AG04449 (cell line): ENCODE data around the gene UMAD1.

Experiments
- CTCF ChIA-PET: fragments of 350-600 bp; formaldehyde crosslinking; extraction: SDS; loops from one replicate; lab custom pipeline; 2021; ENCODE audit warnings: antibody characterized with exemption; lab: Yijun Ruan, JAX
- POLR2A ChIA-PET: fragments of 400-600, 350-600 bp; formaldehyde crosslinking; extraction: SDS; loops from one replicate; lab custom pipeline; 2020; ENCODE audit warnings: antibody characterized with exemption, inconsistent platforms; lab: Yijun Ruan, JAX
- DNase-seq: peaks from one replicate; pipeline ENCODE4 v3.0.0-alpha.2; 2010; ENCODE audit warnings: low read depth, low spot score
- H3K4me3 ChIP-seq: 2 replicates; pipeline ENCODE4 v1.5.1; 2011; ENCODE audit warnings: low read depth, mild to moderate bottlenecking, control low read depth, low read length
- TF ChIP-seq, protein P1 (sequence below): IDR thresholded peaks from one replicate; pipeline ENCODE4 v1.5.1; 2011; ENCODE audit warnings: mild to moderate bottlenecking, moderate library complexity, low read length, control low read depth, inconsistent platforms; ENCODE audit not compliant: insufficient read depth; ENCODE audit errors: missing control alignments

The UMAD1 gene

GRCh38 chr7:7705318-7705717 lies 64.8 kb downstream of the UMAD1 start:
- TF ChIP-seq, protein P1, sequence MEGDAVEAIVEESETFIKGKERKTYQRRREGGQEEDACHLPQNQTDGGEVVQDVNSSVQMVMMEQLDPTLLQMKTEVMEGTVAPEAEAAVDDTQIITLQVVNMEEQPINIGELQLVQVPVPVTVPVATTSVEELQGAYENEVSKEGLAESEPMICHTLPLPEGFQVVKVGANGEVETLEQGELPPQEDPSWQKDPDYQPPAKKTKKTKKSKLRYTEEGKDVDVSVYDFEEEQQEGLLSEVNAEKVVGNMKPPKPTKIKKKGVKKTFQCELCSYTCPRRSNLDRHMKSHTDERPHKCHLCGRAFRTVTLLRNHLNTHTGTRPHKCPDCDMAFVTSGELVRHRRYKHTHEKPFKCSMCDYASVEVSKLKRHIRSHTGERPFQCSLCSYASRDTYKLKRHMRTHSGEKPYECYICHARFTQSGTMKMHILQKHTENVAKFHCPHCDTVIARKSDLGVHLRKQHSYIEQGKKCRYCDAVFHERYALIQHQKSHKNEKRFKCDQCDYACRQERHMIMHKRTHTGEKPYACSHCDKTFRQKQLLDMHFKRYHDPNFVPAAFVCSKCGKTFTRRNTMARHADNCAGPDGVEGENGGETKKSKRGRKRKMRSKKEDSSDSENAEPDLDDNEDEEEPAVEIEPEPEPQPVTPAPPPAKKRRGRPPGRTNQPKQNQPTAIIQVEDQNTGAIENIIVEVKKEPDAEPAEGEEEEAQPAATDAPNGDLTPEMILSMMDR = no peak
- no peak for DNase-seq
- ChIA-PET POLR2A (no interaction called here), CTCF (no interaction called here)
- H3K4me3 ChIP-seq = no peak overlapping the region

DNA sequence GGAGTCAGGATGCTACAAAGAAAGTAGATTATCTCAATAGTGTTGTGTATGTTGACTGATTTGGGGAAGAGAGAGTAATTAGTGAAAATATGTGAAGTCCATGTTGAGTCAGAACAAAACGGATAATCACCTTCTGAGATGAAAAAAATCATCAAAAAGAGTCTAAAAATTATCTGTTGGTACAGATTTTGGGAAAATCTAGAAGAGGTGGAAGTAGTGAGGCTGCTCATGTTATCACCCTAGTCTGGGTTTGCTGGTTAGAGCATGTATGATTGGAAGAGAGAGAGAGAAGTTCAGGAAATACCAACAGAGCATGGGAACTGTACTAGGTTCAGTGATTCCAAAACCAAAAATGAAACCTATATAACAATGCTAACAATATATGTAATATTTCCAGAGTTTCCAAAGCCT lies 65.6 kb downstream of the UMAD1 start:
- POLR2A ChIA-PET = no interaction called here
- H3K4me3 ChIP-seq = no peak overlapping the region
- DNase-seq = no peak
- TF ChIP-seq, protein P1 = no peak
- CTCF ChIA-PET = no interaction called here

GRCh38 chr7:7706556-7707172 lies 66.1 kb downstream of the UMAD1 start:
- no peak overlapping the region for H3K4me3 ChIP-seq
- TF ChIP-seq, protein P1 = no peak
- no peak for DNase-seq
- CTCF ChIA-PET = no interaction called here
- POLR2A ChIA-PET = no interaction called here

- ChIA-PET POLR2A (no interaction called here), CTCF (interaction anchor here (1.6 kb wide), 1 partner anchor 26 kb away, joined by 5 read pairs; no protein-coding TSS in a partner anchor)
- TF ChIP-seq, protein P1 = no peak
- DNase-seq = no peak
- no peak overlapping the region for H3K4me3 ChIP-seq
These were observed 66.7 kb downstream of the UMAD1 start for GRCh38 chr7:7707246-7707645.

DNA sequence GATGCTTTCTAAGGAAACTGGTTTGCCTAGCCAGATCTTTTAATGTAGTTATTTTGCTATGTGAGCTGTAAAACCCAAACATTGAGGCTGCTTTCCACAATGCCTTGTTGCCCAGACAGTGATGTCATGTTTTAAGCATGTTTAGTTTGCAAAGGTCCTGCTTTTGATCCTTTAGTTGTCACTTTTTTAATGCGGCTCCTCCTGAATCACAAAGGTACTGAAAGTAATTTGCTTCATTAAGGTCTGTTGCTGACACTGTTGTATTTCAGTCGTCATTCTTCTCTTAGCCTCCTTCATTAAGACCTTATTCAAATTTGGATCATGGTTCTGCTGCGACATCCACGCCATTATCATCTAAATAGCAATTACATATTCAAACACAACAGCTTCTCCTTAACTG lies 67.3 kb downstream of the UMAD1 start:
- DNase-seq = no peak
- TF ChIP-seq, protein P1 = no peak
- no peak overlapping the region for H3K4me3 ChIP-seq
- ChIA-PET POLR2A (no interaction called here), CTCF (interaction anchor here (1.6 kb wide), 1 partner anchor 27 kb away, joined by 5 read pairs; no protein-coding TSS in a partner anchor)

DNA sequence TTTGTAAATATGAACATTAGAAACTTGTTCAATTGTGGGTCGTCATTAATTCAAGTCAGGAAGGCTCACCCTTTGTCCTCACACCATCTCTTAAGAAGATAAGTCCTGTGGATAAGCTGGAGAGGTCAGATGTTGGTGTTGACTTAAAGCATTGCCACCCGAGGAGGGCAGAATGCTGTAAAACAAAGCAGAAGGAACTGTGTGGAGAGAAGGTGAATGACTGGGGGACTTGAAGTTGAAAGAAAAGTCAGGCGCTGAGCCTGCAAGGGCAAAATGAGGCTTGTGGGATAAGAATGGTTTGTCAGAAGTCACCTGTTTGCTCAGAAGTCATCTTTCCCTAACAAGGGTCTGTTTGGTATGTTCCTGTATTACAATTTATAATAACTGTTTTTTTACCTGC lies 68.7 kb downstream of the UMAD1 start:
- H3K4me3 ChIP-seq = no peak overlapping the region
- no peak for DNase-seq
- ChIA-PET CTCF (no interaction called here), POLR2A (no interaction called here)
- TF ChIP-seq, protein P1 = no peak
